A673 (cell line): ENCODE measurements around the gene RPS6KB1.
"Not testable (repeated sequence)": the region's sequence is repeated elsewhere in the genome, so short reads cannot be mapped to it uniquely, and the experiment has no call there.

Experiments
- EZH2 ChIP-seq: fragments of 200-600 bp; sonication (generic); IDR thresholded peaks from 2 replicates; pipeline ENCODE4 v1.6.1; 2017; ENCODE audit warnings: borderline replicate concordance, low read depth, mild to moderate bottlenecking, mixed read lengths, antibody characterized with exemption, low read length; ENCODE audit not compliant: poor library complexity, severe bottlenecking
- TF ChIP-seq, protein P1 (sequence below): fragments of 300-800, 200-600 bp; sonication (generic); conservative IDR thresholded peaks from 2 replicates; pipeline ENCODE4 v1.5.1; 2017; ENCODE audit warnings: low read depth, mild to moderate bottlenecking, antibody characterized with exemption, low read length, moderate library complexity, mixed read lengths

DNA sequence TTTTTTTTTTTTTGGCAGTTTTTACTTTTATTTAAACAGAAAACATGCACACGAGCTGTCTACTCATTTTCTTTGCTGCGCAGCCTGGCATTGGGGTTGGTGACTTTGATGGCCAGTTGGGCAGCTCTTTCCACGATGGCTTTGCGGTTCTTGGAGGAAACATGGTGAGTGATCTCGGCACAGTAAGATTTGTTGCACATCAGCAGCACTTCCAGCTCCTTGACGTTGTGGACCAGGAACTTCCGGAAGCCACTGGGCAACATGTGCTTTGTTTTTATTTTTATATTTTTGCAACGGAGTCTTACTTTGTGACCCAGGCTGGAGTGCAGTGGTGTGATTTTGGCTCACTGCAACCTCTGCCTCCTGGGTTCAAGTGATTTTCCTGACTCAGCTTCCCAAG lies 80.6 kb downstream of the RPS6KB1 start:
- TF ChIP-seq, protein P1, sequence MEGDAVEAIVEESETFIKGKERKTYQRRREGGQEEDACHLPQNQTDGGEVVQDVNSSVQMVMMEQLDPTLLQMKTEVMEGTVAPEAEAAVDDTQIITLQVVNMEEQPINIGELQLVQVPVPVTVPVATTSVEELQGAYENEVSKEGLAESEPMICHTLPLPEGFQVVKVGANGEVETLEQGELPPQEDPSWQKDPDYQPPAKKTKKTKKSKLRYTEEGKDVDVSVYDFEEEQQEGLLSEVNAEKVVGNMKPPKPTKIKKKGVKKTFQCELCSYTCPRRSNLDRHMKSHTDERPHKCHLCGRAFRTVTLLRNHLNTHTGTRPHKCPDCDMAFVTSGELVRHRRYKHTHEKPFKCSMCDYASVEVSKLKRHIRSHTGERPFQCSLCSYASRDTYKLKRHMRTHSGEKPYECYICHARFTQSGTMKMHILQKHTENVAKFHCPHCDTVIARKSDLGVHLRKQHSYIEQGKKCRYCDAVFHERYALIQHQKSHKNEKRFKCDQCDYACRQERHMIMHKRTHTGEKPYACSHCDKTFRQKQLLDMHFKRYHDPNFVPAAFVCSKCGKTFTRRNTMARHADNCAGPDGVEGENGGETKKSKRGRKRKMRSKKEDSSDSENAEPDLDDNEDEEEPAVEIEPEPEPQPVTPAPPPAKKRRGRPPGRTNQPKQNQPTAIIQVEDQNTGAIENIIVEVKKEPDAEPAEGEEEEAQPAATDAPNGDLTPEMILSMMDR: not testable (repeated sequence)
- not testable (repeated sequence) for TF ChIP-seq EZH2
